LNCaP clone FGC (cell line): ENCODE results near the gene AHSG.
A peak's percentile ranks its signal among the peaks of the same experiment; 100 is the strongest.
"Not testable (repeated sequence)": the region's sequence is repeated elsewhere in the genome, so short reads cannot be mapped to it uniquely, and the experiment has no call there.

Experiments
- DNase-seq: peaks from one replicate; pipeline ENCODE4 v3.0.0-alpha.2; 2011; ENCODE audit warnings: low read depth
- H3K4me3 ChIP-seq: 2 replicates; pipeline ENCODE4 v1.5.1; 2011; ENCODE audit warnings: mild to moderate bottlenecking, low read depth, low read length, control low read depth
- TF ChIP-seq, protein P1 (sequence below): IDR thresholded peaks from 2 replicates; pipeline ENCODE4 v1.5.1; 2012; ENCODE audit warnings: mild to moderate bottlenecking; ENCODE audit not compliant: control insufficient read depth, insufficient read depth; ENCODE audit errors: extremely low read depth

The AHSG gene, protein sequence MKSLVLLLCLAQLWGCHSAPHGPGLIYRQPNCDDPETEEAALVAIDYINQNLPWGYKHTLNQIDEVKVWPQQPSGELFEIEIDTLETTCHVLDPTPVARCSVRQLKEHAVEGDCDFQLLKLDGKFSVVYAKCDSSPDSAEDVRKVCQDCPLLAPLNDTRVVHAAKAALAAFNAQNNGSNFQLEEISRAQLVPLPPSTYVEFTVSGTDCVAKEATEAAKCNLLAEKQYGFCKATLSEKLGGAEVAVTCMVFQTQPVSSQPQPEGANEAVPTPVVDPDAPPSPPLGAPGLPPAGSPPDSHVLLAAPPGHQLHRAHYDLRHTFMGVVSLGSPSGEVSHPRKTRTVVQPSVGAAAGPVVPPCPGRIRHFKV

DNA sequence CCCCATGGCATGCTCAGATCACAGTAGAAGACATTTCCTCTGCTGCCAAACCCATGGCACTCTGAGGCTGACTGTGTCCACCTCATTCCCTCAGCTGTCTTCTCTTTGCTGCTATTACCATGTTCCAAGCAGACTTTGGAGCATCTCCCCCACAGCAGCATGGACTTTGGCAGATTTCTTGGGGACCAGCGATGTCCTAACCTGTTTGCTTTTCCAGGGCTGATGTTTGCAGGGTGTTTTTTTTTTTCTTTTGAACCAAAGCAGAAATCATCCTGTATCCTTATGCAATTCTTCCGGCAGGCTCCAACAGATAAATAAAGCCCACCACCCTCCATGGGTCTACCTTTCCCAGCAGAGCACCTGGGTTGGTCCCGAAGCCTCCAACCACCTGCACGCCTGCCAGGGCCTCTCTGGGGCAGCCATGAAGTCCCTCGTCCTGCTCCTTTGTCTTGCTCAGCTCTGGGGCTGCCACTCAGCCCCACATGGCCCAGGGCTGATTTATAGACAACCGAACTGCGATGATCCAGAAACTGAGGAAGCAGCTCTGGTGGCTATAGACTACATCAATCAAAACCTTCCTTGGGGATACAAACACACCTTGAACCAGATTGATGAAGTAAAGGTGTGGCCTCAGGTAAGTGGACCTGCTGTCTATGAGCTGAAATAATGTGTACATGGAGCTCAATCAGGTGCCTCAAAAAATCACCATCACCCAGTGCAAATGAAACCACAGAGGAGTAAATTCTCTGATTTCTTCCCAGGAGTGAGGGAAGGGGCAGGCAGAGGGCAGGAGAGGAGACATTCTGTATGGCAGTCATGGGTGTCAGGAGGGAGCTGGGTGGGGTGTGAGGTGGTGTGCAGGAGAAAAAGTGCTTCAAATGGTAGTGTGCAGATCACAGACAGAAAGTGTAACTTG is at the start of gene AHSG:
Gene AHSG, plus strand, starts transcription at position 340 of the 916 bp plus-strand sequence. Its CDS starts 82 bp downstream, at position 422.
- TF ChIP-seq, protein P1, sequence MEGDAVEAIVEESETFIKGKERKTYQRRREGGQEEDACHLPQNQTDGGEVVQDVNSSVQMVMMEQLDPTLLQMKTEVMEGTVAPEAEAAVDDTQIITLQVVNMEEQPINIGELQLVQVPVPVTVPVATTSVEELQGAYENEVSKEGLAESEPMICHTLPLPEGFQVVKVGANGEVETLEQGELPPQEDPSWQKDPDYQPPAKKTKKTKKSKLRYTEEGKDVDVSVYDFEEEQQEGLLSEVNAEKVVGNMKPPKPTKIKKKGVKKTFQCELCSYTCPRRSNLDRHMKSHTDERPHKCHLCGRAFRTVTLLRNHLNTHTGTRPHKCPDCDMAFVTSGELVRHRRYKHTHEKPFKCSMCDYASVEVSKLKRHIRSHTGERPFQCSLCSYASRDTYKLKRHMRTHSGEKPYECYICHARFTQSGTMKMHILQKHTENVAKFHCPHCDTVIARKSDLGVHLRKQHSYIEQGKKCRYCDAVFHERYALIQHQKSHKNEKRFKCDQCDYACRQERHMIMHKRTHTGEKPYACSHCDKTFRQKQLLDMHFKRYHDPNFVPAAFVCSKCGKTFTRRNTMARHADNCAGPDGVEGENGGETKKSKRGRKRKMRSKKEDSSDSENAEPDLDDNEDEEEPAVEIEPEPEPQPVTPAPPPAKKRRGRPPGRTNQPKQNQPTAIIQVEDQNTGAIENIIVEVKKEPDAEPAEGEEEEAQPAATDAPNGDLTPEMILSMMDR = no peak
- no peak for DNase-seq
- no peak within 1 kb of the TSS for H3K4me3 ChIP-seq

DNA sequence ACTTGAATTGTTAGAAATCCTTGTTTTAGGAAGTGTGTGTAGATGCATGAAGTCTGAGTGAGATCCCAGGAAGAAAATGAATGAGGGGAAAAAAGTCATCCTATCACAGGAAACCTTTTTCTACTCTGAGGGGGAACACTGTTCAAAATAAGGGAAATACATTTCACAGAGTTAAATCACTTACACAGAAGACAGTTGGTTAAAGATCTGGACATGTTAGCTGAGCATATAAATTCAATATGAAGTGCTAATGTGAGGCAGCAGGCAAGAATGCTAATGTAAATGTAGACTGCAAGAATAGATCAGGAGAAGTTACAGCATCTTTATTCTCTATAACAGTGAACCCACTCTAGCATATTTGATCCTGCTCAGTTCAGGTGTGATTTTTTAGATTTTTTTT is 48.3 kb upstream of the AHSG start:
- H3K4me3 ChIP-seq = no peak overlapping the region
- DNase-seq = no peak
- TF ChIP-seq, protein P1 = no peak

DNA sequence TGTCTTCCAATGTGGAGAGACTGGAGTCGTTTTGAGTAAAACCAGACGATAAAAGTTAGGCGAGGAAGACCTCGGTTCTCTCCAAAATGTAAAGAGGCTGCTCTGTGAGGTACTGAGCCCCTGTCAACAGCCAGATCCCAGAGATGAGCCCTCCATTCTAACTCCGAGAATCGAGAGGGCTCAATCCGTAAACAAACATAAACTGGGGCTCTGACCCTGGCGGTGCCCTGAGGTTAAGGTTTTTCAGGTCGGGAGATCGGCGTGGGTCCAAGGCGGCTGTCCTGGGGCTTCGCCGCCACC is 46.1 kb upstream of the AHSG start:
- no peak for DNase-seq
- TF ChIP-seq, protein P1 = no peak
- H3K4me3 ChIP-seq = peak overlapping the region; percentile 97

DNA sequence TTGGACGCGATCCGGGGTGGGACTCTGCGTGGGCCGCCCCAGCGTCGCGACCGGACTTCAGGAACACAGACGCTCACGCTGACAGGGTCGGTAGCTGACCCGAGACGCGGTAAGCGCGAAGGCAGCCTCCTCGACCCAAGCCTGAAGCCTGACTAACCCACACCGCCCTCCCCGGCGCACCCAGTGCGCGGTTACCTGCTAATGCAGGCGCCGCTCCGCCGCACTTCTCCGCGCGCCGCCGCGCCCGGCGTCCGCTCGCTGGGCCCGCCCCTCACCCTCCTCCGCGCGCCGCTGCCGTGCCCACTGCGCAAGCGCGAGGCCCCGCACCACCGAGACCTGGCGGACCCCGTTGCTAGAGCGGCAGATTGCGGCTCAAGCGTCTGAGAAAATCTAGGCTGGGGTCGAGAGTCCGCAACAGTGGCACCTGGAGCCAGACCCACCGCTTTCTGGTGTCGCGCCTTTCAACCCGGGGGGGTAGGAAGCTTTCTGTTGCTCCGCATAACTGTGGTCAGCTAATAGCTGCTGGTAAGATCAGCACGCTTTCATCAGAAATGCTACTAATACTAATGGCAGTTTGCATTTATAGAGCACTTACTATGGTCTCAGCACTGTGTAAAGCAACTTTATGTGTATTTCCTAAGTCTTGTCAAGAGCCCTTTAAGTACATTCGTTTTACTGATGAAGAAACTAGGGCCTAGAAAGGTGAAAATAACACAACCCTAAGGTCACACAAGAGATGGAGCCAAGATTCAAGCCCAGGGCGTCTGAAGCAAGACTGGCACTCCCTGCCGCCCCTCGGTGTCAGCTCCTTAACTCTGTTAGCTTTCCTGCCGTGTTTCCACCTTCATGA is 45.6 kb upstream of the AHSG start, which contains the start of gene TBCCD1:
Gene TBCCD1, minus strand, starts transcription at position 268 of the 850 bp plus-strand sequence. CDS start 3,010 bp downstream, outside the sequence.
- TF ChIP-seq, protein P1 = no peak
- peak within 1 kb of the TSS; percentile 97 for H3K4me3 ChIP-seq
- DNase-seq = peak; percentile 58

DNA sequence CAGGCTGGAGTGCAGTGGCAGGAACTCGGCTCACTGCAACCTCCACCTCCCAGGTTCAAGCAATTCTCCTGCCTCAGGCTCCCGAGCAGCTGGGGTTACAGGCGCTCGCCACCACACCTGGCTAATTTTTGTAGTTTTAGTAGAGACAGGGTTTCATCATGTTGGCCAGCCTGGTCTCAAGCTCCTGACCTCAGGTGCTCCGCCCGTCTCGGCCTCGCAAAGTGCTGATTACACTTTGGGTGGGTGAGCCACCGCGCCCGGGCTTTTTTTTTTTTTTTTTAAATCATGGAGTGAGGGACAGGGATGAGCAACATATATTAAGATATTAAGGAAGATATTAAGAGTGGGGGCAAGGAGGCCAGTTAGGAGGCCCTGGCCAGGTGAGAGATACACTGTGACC is 43.5 kb upstream of the AHSG start:
- H3K4me3 ChIP-seq = peak overlapping the region; percentile 90
- DNase-seq = not testable (repeated sequence)

DNA sequence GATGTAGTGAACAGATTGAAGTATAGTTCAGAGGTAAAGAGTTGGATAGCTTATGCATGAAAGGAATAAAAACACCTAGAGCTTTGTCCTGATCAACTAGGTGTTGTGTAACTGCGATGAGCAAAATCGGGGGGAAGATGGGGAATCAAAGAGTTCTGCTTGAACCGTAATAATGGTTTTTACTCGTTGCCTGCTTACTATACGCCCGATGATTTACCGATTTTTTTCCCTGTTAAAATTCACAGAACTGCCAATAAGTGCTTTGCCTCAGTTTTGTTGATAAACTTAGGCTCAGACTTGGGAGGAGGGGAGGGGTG is 43.1 kb upstream of the AHSG start:
- TF ChIP-seq, protein P1 = no peak
- no peak for DNase-seq
- peak overlapping the region; percentile 90 for H3K4me3 ChIP-seq
